T-helper 1 cell (primary cell): ENCODE measurements around the gene UBQLN4.

Experiments used
- DNase-seq, 5 donors: peaks; one replicate each; pipeline ENCODE4 v3.0.0-alpha.2; 2012 to 2020
- total RNA-seq, 4 donors: gene quantifications; one replicate each; lab custom pipeline; 2026; lab: John Stamatoyannopoulos, UW

The UBQLN4 gene
- total RNA-seq, result 17.4 to 28.6 (median 20.5) reads per million in 4 donors

GRCh38 chr1:156053768-156054499, at the start of gene UBQLN4:
TSS of gene UBQLN4 (minus strand) at chr1:156053798. CDS start at chr1:156053701, 97 bp downstream.
- DNase-seq, result peak; percentile 74 to 85 (median 81)

- DNase-seq, result no peak
Observed at GRCh38 chr1:156102633-156103511, 49.3 kb upstream of the UBQLN4 start.

GRCh38 chr1:156101880-156102279, 48.3 kb upstream of the UBQLN4 start:
- DNase-seq, result no peak

GRCh38 chr1:156100205-156100995, 46.8 kb upstream of the UBQLN4 start:
- DNase-seq, result no peak

- no peak for DNase-seq
Observed at GRCh38 chr1:156099282-156099681, 45.7 kb upstream of the UBQLN4 start.

- no peak for DNase-seq
Observed at GRCh38 chr1:156098784-156099183, 45.2 kb upstream of the UBQLN4 start.

GRCh38 chr1:156097499-156098178, 44.0 kb upstream of the UBQLN4 start:
- peak in 1 of 5 donors; percentile 44 for DNase-seq

- peak; percentile 71 to 96 (median 82) for DNase-seq
Observed at GRCh38 chr1:156096640-156097391, 43.2 kb upstream of the UBQLN4 start.

GRCh38 chr1:156095906-156096508, 42.4 kb upstream of the UBQLN4 start:
- no peak for DNase-seq

- no peak for DNase-seq
Observed at GRCh38 chr1:156091610-156092009, 38.0 kb upstream of the UBQLN4 start.

GRCh38 chr1:156090840-156091188, 37.2 kb upstream of the UBQLN4 start:
- peak; percentile 73 to 89 (median 83) for DNase-seq

GRCh38 chr1:156090138-156090839, 36.7 kb upstream of the UBQLN4 start:
- no peak for DNase-seq

- DNase-seq, result no peak
Observed at GRCh38 chr1:156089704-156090103, 36.1 kb upstream of the UBQLN4 start.

GRCh38 chr1:156086256-156086662, 32.7 kb upstream of the UBQLN4 start:
- DNase-seq, result no peak

GRCh38 chr1:156083800-156084790, 30.5 kb upstream of the UBQLN4 start:
- no peak for DNase-seq

- peak in 4 of 5 donors; percentile 24 to 53 (median 47) for DNase-seq
Observed at GRCh38 chr1:156082309-156083091, 28.9 kb upstream of the UBQLN4 start, which contains the start of gene MEX3A. TSS of gene MEX3A (minus strand) at chr1:156082465. CDS start at chr1:156081998, 467 bp downstream.

GRCh38 chr1:156081917-156082308, 28.3 kb upstream of the UBQLN4 start:
- no peak for DNase-seq
